VCaP (cell line): ENCODE results near the gene SMCR8.

ENCODE experiments used
- H3K27ac ChIP-seq: fragments of 450-650 bp; 2 replicates; pipeline ENCODE4 v1.5.1; 2017
- TF ChIP-seq, protein P1 (sequence below): fragments of 450-650 bp; conservative IDR thresholded peaks from 2 replicates; pipeline ENCODE4 v1.5.1; 2017; ENCODE audit warnings: mild to moderate bottlenecking, moderate library complexity

SMCR8 gene

GRCh38 chr17:18314731-18315561, at the start of gene SMCR8, which contains the start of gene TOP3A:
TSS of gene SMCR8 (plus strand) at chr17:18315293. CDS start at chr17:18315790, 497 bp downstream.
TSS of gene TOP3A (minus strand) at chr17:18314994. CDS start at chr17:18314778, 216 bp downstream.
- TF ChIP-seq, protein P1, sequence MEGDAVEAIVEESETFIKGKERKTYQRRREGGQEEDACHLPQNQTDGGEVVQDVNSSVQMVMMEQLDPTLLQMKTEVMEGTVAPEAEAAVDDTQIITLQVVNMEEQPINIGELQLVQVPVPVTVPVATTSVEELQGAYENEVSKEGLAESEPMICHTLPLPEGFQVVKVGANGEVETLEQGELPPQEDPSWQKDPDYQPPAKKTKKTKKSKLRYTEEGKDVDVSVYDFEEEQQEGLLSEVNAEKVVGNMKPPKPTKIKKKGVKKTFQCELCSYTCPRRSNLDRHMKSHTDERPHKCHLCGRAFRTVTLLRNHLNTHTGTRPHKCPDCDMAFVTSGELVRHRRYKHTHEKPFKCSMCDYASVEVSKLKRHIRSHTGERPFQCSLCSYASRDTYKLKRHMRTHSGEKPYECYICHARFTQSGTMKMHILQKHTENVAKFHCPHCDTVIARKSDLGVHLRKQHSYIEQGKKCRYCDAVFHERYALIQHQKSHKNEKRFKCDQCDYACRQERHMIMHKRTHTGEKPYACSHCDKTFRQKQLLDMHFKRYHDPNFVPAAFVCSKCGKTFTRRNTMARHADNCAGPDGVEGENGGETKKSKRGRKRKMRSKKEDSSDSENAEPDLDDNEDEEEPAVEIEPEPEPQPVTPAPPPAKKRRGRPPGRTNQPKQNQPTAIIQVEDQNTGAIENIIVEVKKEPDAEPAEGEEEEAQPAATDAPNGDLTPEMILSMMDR: no peak
- H3K27ac ChIP-seq: peak within 1 kb of the TSS; percentile 87

- no peak overlapping the region for H3K27ac ChIP-seq
- TF ChIP-seq, protein P1: no peak
These were observed 47.7 kb upstream of the SMCR8 start for GRCh38 chr17:18267366-18267765.

DNA sequence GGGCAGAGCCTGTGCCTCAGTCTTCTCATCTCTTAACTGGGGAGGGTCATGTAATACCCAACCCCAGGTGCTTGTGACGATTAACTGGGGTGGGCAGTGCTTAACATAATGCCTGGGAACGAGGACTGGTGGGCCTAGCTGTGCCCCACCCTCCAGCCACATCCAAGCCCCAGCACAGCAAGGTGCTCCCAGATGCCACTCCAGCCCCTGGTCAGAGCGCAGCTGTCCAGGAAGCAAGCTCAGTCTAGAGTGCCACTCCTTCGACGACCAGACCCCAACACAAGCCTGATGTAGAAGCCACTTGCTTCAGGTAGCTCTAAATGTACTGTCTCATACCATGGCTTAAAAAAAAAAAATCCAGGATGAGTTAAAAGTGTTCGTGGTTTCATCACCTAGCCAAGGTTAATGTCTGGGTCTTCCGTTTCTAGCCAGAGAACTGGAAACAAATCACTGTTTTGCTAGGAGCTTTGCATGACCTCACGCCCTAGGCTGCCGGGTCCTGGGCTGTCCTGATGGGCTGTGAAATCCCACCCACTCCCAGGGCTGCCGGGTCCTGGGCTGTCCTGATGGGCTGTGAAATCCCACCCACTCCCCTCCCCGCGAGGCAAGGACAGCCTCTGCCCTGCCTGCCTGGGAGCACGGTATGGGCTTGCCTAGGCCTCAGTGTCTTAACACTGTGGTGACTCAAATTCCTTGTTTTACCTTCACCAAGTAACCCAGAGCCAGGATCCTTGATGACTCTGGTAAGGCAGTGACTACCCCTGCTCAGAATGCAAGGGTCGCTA, 47.0 kb upstream of the SMCR8 start:
- TF ChIP-seq, protein P1: no peak
- H3K27ac ChIP-seq: no peak overlapping the region

GRCh38 chr17:18270046-18270931, 44.8 kb upstream of the SMCR8 start:
- TF ChIP-seq, protein P1: no peak
- H3K27ac ChIP-seq: no peak overlapping the region

DNA sequence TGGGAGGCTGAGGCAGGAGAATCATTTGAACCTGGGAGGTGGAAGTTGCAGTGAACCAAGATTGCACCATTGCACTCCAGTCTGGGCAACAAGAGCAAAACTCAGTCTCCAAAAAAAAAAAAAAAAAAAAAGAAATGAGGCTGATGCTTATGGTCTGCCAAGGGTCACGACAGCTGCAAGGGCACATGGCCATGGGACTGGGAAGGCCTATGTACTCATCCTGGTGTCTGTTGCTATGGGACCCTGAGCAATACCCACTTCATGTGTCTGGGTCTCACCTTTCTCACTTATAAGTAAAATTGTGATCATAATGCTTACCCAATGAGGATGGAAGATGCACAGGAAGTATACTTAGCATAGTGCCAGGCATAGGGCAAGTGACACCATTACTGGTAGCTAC, 38.0 kb upstream of the SMCR8 start:
- H3K27ac ChIP-seq: no peak overlapping the region
- TF ChIP-seq, protein P1: no peak

DNA sequence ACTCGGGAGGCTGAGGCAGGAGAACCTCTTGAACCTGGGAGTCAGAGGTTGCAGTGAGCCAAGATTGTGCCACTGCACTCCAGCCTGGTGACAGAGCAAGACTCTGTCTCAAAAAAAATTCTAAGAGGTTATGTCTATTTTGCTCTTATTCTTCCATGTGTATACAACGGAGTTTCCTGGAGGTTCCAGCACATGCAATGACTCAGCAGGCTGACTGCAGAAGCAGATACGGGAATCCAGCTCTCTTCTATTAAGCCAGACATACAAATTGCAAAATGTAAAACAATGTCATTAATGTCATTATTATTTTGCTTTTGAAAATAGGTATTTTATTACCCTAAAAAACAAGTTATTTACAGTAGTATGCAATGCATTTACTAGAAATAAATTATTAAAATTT, 36.2 kb upstream of the SMCR8 start:
- no peak overlapping the region for H3K27ac ChIP-seq

More for the DNA sequence above, 36.2 kb upstream of the SMCR8 start:
- TF ChIP-seq, protein P1: no peak
